ACC112 (cell line): ENCODE data around the gene BRD1.

Source experiments
- H2AFZ ChIP-seq: fragments of 200-600 bp; sonication (generic); one replicate; pipeline ENCODE4 v1.6.0; 2017; ENCODE audit warnings: antibody characterized with exemption, low read length; ENCODE audit not compliant: unreplicated experiment
- H3K27ac ChIP-seq: fragments of 200-600 bp; sonication (generic); 2 replicates; pipeline ENCODE4 v1.5.1; 2014; ENCODE audit warnings: low read depth, mild to moderate bottlenecking, antibody characterized with exemption, low read length, moderate library complexity
- H3K27me3 ChIP-seq: fragments of 200-600 bp; sonication (generic); 2 replicates; pipeline ENCODE4 v1.6.1; 2014; ENCODE audit warnings: mild to moderate bottlenecking, antibody characterized with exemption, low read length, moderate library complexity, mixed read lengths; ENCODE audit not compliant: insufficient read depth
- H3K36me3 ChIP-seq: fragments of 200-600 bp; sonication (generic); 2 replicates; pipeline ENCODE4 v1.6.1; 2016; ENCODE audit warnings: mild to moderate bottlenecking, antibody characterized with exemption, low read length, moderate library complexity, mixed read lengths; ENCODE audit not compliant: insufficient read depth
- H3K4me1 ChIP-seq: fragments of 200-600 bp; sonication (generic); one replicate; pipeline ENCODE4 v1.6.1; 2016; ENCODE audit warnings: low read length, mixed read lengths; ENCODE audit not compliant: insufficient read depth, unreplicated experiment, control insufficient read depth
- H3K4me3 ChIP-seq: fragments of 200-600 bp; sonication (generic); 2 replicates; pipeline ENCODE4 v1.5.1; 2014; ENCODE audit warnings: mild to moderate bottlenecking, low read depth, low read length
- H3K79me2 ChIP-seq: fragments of 200-600 bp; sonication (generic); one replicate; pipeline ENCODE4 v1.6.0; 2016; ENCODE audit warnings: low read length; ENCODE audit not compliant: control insufficient read depth, unreplicated experiment, insufficient read depth

BRD1 gene

GRCh38 chr22:49754696-49755630 lies 72.7 kb downstream of the BRD1 start:
- Histone ChIP-seq H2AFZ (no peak overlapping the region), H3K4me3 (no peak overlapping the region), H3K27me3 (no peaks in the 10 kb centered on the region), H3K79me2 (no peaks in the 10 kb centered on the region), H3K36me3 (no peaks in the 10 kb centered on the region), H3K27ac (no peak overlapping the region), H3K4me1 (no peaks in the 10 kb centered on the region)

GRCh38 chr22:49753961-49754695 lies 73.5 kb downstream of the BRD1 start:
- no peak overlapping the region for H2AFZ ChIP-seq
- H3K79me2 ChIP-seq = no peaks in the 10 kb centered on the region
- H3K27me3 ChIP-seq = no peaks in the 10 kb centered on the region
- H3K27ac ChIP-seq = no peak overlapping the region
- no peaks in the 10 kb centered on the region for H3K36me3 ChIP-seq
- H3K4me1 ChIP-seq = no peaks in the 10 kb centered on the region
- H3K4me3 ChIP-seq = no peak overlapping the region

DNA sequence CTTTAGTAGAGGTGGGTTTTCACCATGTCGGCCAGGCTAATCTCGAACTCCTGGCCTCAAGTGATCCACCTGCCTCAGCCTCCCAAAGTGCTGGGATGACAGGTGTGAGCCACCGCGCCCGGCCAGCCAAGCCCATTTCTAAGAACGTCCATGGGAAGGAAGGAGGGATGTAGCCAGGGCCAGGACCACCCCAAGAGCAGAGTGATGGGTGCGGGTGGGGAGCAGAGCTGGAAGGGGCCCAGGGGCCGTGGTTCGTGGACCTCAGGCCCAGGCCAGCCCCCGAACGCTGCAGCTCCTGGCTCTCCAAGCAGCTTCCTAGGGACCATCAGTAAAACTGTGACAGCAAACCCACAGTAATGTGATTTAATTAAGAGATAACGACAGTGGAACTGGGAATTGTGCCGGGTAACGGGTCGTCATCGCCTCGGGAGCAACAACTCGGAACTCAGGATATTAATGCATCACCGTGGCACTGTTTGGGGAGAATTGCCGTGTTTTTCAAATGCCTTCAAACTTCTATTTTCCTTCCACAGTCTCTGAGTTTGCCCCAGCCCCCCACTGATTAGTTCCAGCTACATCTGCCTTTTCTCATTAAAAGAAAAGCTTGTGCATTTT lies 74.3 kb downstream of the BRD1 start:
- Histone ChIP-seq H3K4me1 (no peaks in the 10 kb centered on the region), H3K36me3 (no peaks in the 10 kb centered on the region), H3K79me2 (no peaks in the 10 kb centered on the region), H3K27me3 (no peaks in the 10 kb centered on the region), H3K4me3 (no peak overlapping the region), H3K27ac (no peak overlapping the region), H2AFZ (no peak overlapping the region)

DNA sequence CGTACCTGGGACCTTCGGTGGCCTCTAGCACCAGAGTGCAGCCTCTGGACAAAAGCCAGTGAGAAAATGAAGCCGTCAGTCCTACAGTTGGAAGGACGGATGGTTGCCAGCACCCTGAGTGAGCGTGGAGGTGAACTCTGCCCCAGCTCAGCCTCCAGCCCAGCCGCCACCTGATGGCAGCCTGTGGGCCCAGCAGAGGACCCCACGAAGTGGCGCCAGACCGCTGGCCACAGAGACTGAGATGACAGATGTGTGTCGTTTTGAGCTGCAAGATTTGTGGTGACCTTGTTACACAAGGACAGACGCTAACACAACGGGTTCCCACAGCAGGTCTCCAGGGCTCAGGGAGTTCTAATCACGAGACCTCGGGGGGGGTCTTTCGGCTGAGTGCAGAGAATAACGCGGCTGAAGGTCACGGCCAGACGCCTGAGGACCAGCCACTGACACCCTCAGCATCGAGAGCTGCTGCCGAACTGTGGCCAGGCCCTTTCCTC lies 75.0 kb downstream of the BRD1 start:
- Histone ChIP-seq H3K4me1 (no peaks in the 10 kb centered on the region), H2AFZ (no peak overlapping the region), H3K27ac (no peak overlapping the region)

DNA sequence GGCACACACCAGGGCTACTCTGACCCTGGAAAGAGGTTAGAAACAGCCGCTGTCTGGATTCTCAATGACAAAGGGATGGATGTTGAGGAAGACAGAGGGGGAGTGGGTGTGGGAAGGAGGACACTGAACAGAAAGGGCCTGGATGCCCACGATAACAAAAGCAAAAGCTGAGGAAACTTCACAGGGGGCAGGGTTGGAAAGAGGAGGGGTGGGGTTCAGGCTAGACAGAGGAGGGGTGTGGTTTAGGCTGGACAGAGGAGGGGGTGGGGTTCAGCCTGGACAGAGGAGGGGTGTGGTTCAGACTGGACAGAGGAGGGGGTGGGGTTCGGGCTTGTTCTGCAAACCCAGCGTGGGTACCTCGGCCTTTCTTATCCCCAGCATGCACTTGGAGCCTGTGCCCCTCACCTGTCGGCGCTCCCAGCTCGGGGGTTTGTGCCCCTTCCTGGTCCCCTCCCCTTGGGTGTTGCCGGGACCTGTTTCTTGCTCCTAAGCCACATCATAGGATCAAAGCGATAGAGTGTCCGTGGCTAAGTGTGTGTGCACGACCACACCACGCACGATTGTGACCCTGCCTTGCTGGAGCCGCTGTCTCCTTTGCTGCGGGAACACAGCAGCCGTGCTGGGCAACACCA lies 75.6 kb downstream of the BRD1 start:
- no peak overlapping the region for H2AFZ ChIP-seq
- no peaks in the 10 kb centered on the region for H3K36me3 ChIP-seq
- no peaks in the 10 kb centered on the region for H3K79me2 ChIP-seq
- H3K27ac ChIP-seq = no peak overlapping the region
- H3K4me1 ChIP-seq = no peaks in the 10 kb centered on the region
- H3K27me3 ChIP-seq = no peaks in the 10 kb centered on the region
- no peak overlapping the region for H3K4me3 ChIP-seq

More for the DNA sequence above, 75.0 kb downstream of the BRD1 start:
- Histone ChIP-seq H3K4me3 (no peak overlapping the region), H3K27me3 (no peaks in the 10 kb centered on the region), H3K36me3 (no peaks in the 10 kb centered on the region), H3K79me2 (no peaks in the 10 kb centered on the region)

GRCh38 chr22:49751318-49751965 lies 76.2 kb downstream of the BRD1 start:
- Histone ChIP-seq H3K36me3 (no peaks in the 10 kb centered on the region), H3K27ac (no peak overlapping the region), H2AFZ (no peak overlapping the region), H3K27me3 (no peaks in the 10 kb centered on the region), H3K79me2 (no peaks in the 10 kb centered on the region), H3K4me1 (no peaks in the 10 kb centered on the region), H3K4me3 (no peak overlapping the region)

DNA sequence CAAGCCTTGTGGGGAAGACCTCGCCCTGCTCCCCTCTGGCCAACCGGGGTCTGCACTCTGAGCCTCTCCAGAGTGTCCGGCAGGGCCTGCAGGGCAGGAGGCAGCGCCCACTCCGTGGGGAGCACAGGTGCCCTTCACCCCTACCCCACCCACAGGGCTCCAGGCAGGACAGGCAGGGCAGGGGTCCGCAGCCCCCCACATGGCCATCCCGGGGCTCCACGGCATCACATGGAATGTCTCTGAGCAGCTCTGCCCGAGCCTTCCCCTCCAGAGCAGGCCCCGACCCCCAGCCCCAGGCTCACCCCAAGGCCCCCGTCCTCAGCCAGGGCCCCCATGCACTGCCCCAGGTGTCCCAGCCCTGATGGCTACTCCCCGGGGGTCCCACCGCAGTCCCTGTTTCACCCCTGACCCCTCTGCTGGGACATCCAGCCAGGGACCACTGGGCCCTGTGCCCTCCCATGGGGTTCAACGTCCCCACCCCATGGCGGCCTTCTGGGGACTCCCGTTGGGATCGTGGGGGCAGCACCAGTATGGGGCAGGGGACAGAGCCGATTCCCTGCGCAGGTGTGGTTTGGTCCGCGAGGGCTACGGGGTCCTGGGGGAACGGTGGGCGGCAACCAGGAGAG lies 77.7 kb downstream of the BRD1 start:
- Histone ChIP-seq H3K4me1 (no peaks in the 10 kb centered on the region), H3K36me3 (no peaks in the 10 kb centered on the region), H3K79me2 (no peaks in the 10 kb centered on the region), H3K27me3 (no peaks in the 10 kb centered on the region), H3K4me3 (no peak overlapping the region), H3K27ac (no peak overlapping the region), H2AFZ (no peak overlapping the region)

GRCh38 chr22:49749227-49749626 lies 78.4 kb downstream of the BRD1 start:
- Histone ChIP-seq H2AFZ (no peak overlapping the region), H3K4me3 (no peak overlapping the region), H3K36me3 (no peaks in the 10 kb centered on the region), H3K27me3 (no peaks in the 10 kb centered on the region), H3K4me1 (no peaks in the 10 kb centered on the region), H3K27ac (no peak overlapping the region), H3K79me2 (no peaks in the 10 kb centered on the region)

DNA sequence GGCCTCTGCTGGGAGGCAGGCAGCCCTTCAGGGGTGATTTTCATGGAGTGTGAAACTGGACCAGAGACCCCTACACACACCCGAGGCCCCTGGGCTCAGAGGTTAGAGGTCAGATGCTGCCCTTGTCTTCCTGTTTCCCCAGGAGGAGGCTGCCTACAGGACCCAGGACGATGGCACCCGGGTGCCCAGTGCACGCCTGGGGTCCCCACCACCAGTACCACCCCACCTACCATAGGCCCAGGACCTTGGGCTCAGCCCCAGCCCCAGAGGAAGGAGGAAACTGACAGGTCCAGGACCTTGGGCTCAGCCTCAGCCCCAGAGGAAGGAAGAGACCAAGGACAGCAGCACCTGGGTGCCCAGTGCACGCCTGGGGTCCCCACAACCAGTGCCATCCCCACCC lies 79.2 kb downstream of the BRD1 start:
- H3K27me3 ChIP-seq = no peaks in the 10 kb centered on the region
- H3K27ac ChIP-seq = no peak overlapping the region
- no peak overlapping the region for H2AFZ ChIP-seq
- no peak overlapping the region for H3K4me3 ChIP-seq
- no peaks in the 10 kb centered on the region for H3K4me1 ChIP-seq
- no peaks in the 10 kb centered on the region for H3K36me3 ChIP-seq
- no peaks in the 10 kb centered on the region for H3K79me2 ChIP-seq
